ENCODE measurements around the gene TMEM269. TPM values are rescaled to one million over a fixed set of nuclear protein-coding genes. Genes with fewer than 3 reads are reported as not detected.

The TMEM269 gene
- total RNA-seq, 1 experiment from 2014 or later = 0.11 TPM

DNA sequence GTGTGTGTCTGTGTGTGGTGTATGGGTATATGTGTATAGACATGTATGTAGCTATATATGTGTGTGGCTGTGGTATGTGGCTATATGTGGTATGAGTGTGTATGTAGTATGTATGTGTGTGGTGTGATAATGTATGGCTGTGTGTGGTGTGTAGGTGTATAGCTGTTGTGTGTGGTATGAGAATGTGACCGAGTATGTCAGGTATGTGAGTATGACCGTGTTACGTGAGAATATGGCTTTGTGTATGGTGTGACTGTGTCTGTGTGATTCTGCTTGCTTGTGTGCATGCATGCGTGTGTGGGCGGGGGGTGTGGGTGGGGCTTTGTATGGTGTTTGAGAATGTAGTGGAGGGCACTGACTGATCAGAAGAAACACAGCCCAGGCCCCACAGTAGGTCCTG is 65.2 kb downstream of the TMEM269 start:
- Histone ChIP-seq H3F3A (ENCODE audit: low read length, unreplicated experiment) (no peaks in the 10 kb centered on the region), H3K79me2 (ENCODE audit: low read length) (peaks cover 17% of the 10 kb centered on the region), H3K4me3 (ENCODE audit: low read length) (no peak overlapping the region), H3K4me1 (ENCODE audit: insufficient read depth, low read length) (peaks cover 37% of the 10 kb centered on the region), H3K4me2 (ENCODE audit: low read length) (no peak overlapping the region), H2AFZ (ENCODE audit: low read length) (no peak overlapping the region), H4K20me1 (ENCODE audit: low read length) (no peaks in the 10 kb centered on the region), H3K9me3 (ENCODE audit: low read length) (no peaks in the 10 kb centered on the region), H3K9me2 (replicated peaks; ENCODE audit: low read length) (no peaks in the 10 kb centered on the region), H3K27me3 (ENCODE audit: low read length) (no peaks in the 10 kb centered on the region), H3K36me3 (ENCODE audit: low read depth, low read length) (peaks cover 6% of the 10 kb centered on the region; the same call in 1 of the 2 replicates), H3K27ac (ENCODE audit: low read length) (no peak overlapping the region), H3K9ac (ENCODE audit: low read length) (no peak overlapping the region)
- TF ChIP-seq EZH2phosphoT487 (IDR thresholded peaks at IDR 0.05; ENCODE audit: borderline replicate concordance, low read length) (no peak), EZH2 (IDR thresholded peaks at IDR 0.05; ENCODE audit: low read length, unreplicated experiment) (no peak)
- TF ChIP-seq, protein P1, sequence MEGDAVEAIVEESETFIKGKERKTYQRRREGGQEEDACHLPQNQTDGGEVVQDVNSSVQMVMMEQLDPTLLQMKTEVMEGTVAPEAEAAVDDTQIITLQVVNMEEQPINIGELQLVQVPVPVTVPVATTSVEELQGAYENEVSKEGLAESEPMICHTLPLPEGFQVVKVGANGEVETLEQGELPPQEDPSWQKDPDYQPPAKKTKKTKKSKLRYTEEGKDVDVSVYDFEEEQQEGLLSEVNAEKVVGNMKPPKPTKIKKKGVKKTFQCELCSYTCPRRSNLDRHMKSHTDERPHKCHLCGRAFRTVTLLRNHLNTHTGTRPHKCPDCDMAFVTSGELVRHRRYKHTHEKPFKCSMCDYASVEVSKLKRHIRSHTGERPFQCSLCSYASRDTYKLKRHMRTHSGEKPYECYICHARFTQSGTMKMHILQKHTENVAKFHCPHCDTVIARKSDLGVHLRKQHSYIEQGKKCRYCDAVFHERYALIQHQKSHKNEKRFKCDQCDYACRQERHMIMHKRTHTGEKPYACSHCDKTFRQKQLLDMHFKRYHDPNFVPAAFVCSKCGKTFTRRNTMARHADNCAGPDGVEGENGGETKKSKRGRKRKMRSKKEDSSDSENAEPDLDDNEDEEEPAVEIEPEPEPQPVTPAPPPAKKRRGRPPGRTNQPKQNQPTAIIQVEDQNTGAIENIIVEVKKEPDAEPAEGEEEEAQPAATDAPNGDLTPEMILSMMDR (conservative IDR thresholded peaks at IDR 0.05; ENCODE audit: low read depth, low read length) = no peak
- ATAC-seq = no peak
- intact Hi-C loops (cut with micrococcal nuclease) = no loop called here
- no peak for DNase-seq
- ChIA-PET POLR2A (ENCODE audit: unreplicated experiment) (no interaction called here), CTCF (no interaction called here)
- no TSS peak for BruUV-seq (replicated peaks)

Other genes starting within 250 kb of the TMEM269 start
- gene PPIH, start 126.6 kb upstream of the TMEM269 start, total RNA-seq (2014; rRNA removed) = 81.5 and 103 TPM in 2 replicates
- gene YBX1, start 102.6 kb upstream of the TMEM269 start, total RNA-seq (2014; rRNA removed) = 1,259 and 1,468 TPM in 2 replicates
- 0.17 TPM in 1 of 2 replicates, not detected in the other for gene CLDN19, start 44.8 kb upstream of the TMEM269 start, total RNA-seq (2014; rRNA removed)
- 28.2 and 28.3 TPM in 2 replicates for gene P3H1, start 18.0 kb upstream of the TMEM269 start, total RNA-seq (2014; rRNA removed)
- 3.4 and 4.1 TPM in 2 replicates for gene C1orf50, start 17.7 kb upstream of the TMEM269 start, total RNA-seq (2014; rRNA removed)
- 5.4 and 5.8 TPM in 2 replicates for gene ERMAP, start 32.1 kb downstream of the TMEM269 start, total RNA-seq (2014; rRNA removed)
- 32.7 and 39.7 TPM in 2 replicates for gene SVBP, start 32.4 kb downstream of the TMEM269 start, total RNA-seq (2014; rRNA removed)
- gene ZNF691, start 61.6 kb downstream of the TMEM269 start, total RNA-seq (2014; rRNA removed) = 4.3 and 7.4 TPM in 2 replicates
- gene SLC2A1, start 173.9 kb downstream of the TMEM269 start, total RNA-seq (2014; rRNA removed) = 245 and 264 TPM in 2 replicates